HEK293 (cell line): ENCODE measurements around the gene RNF41.

ENCODE experiments used
- KLF10 ChIP-seq: fragments of 450-650 bp; IDR thresholded peaks from 2 replicates; pipeline ENCODE4 v1.5.1; 2018; ENCODE audit warnings: missing biosample characterization, mild to moderate bottlenecking, missing genetic modification characterization
- OVOL3 ChIP-seq: fragments of 450-650 bp; formaldehyde crosslinking; IDR thresholded peaks from 2 replicates; pipeline ENCODE4 v1.5.1; 2016; ENCODE audit warnings: missing biosample characterization, missing genetic modification characterization
- TSHZ1 ChIP-seq: fragments of 450-650 bp; formaldehyde crosslinking; IDR thresholded peaks from 2 replicates; pipeline ENCODE4 v1.5.1; 2016; ENCODE audit warnings: missing biosample characterization, missing genetic modification characterization, borderline replicate concordance
- WT1 ChIP-seq: fragments of 450-650 bp; formaldehyde crosslinking; IDR thresholded peaks from 2 replicates; pipeline ENCODE4 v1.5.1; 2016; ENCODE audit warnings: missing biosample characterization, missing genetic modification characterization
- ZBTB10 ChIP-seq: fragments of 450-650 bp; formaldehyde crosslinking; IDR thresholded peaks from 2 replicates; pipeline ENCODE4 v1.5.1; 2016; ENCODE audit warnings: missing biosample characterization, missing genetic modification characterization
- ZBTB17 ChIP-seq: fragments of 450-650 bp; formaldehyde crosslinking; IDR thresholded peaks from 2 replicates; pipeline ENCODE4 v1.5.1; 2016; ENCODE audit warnings: missing biosample characterization, missing genetic modification characterization
- ZBTB26 ChIP-seq: fragments of 450-650 bp; formaldehyde crosslinking; optimal IDR thresholded peaks from 2 replicates; pipeline ENCODE3; 2016; ENCODE audit warnings: missing biosample characterization, mild to moderate bottlenecking, missing genetic modification characterization
- ZBTB44 ChIP-seq: fragments of 450-650 bp; IDR thresholded peaks from 2 replicates; pipeline ENCODE4 v1.5.1; 2018; ENCODE audit warnings: missing biosample characterization, mild to moderate bottlenecking, missing genetic modification characterization
- ZBTB7A ChIP-seq: fragments of 450-650 bp; formaldehyde crosslinking; IDR thresholded peaks from 2 replicates; pipeline ENCODE4 v1.5.1; 2016; ENCODE audit warnings: low read depth, missing biosample characterization, missing genetic modification characterization
- ZFP37 ChIP-seq: fragments of 450-650 bp; formaldehyde crosslinking; IDR thresholded peaks from 2 replicates; pipeline ENCODE4 v1.5.1; 2016; ENCODE audit warnings: missing biosample characterization, missing genetic modification characterization
- ZNF112 ChIP-seq: fragments of 450-650 bp; formaldehyde crosslinking; IDR thresholded peaks from 2 replicates; pipeline ENCODE4 v1.5.0; 2017; ENCODE audit warnings: missing biosample characterization, missing genetic modification characterization
- ZNF114 ChIP-seq: fragments of 450-650 bp; formaldehyde crosslinking; IDR thresholded peaks from 2 replicates; pipeline ENCODE4 v1.5.0; 2017; ENCODE audit warnings: missing biosample characterization, missing genetic modification characterization
- ZNF133 ChIP-seq: fragments of 450-650 bp; formaldehyde crosslinking; IDR thresholded peaks from 2 replicates; pipeline ENCODE4 v1.5.1; 2016; ENCODE audit warnings: missing biosample characterization, missing genetic modification characterization
- ZNF140 ChIP-seq: fragments of 450-650 bp; formaldehyde crosslinking; IDR thresholded peaks from 2 replicates; pipeline ENCODE4 v1.5.1; 2016; ENCODE audit warnings: missing biosample characterization, missing genetic modification characterization
- ZNF157 ChIP-seq: fragments of 450-650 bp; formaldehyde crosslinking; IDR thresholded peaks from 2 replicates; pipeline ENCODE4 v1.5.1; 2016; ENCODE audit warnings: missing biosample characterization, missing genetic modification characterization
- ZNF221 ChIP-seq: fragments of 450-650 bp; formaldehyde crosslinking; IDR thresholded peaks from 2 replicates; pipeline ENCODE4 v1.5.1; 2017; ENCODE audit warnings: missing biosample characterization, missing genetic modification characterization, borderline replicate concordance
- ZNF423 ChIP-seq: fragments of 450-650 bp; formaldehyde crosslinking; IDR thresholded peaks from 2 replicates; pipeline ENCODE4 v1.5.1; 2016; ENCODE audit warnings: missing biosample characterization, missing genetic modification characterization
- ZNF544 ChIP-seq: fragments of 450-650 bp; formaldehyde crosslinking; IDR thresholded peaks from 2 replicates; pipeline ENCODE4 v1.5.0; 2017; ENCODE audit warnings: missing biosample characterization, missing genetic modification characterization
- ZNF548 ChIP-seq: fragments of 450-650 bp; formaldehyde crosslinking; IDR thresholded peaks from 2 replicates; pipeline ENCODE4 v1.5.1; 2016; ENCODE audit warnings: missing biosample characterization, missing genetic modification characterization
- ZNF555 ChIP-seq: fragments of 450-650 bp; formaldehyde crosslinking; conservative IDR thresholded peaks from 2 replicates; pipeline ENCODE4 v1.5.1; 2017; ENCODE audit warnings: missing biosample characterization, mild to moderate bottlenecking, missing genetic modification characterization, inconsistent platforms
- ZNF623 ChIP-seq: fragments of 450-650 bp; formaldehyde crosslinking; IDR thresholded peaks from 2 replicates; pipeline ENCODE4 v1.5.1; 2016; ENCODE audit warnings: missing biosample characterization, missing genetic modification characterization
- ZNF624 ChIP-seq: fragments of 450-650 bp; formaldehyde crosslinking; IDR thresholded peaks from 2 replicates; pipeline ENCODE4 v1.5.1; 2017; ENCODE audit warnings: missing biosample characterization, missing genetic modification characterization
- ZNF660 ChIP-seq: fragments of 450-650 bp; IDR thresholded peaks from 2 replicates; pipeline ENCODE4 v1.5.1; 2018; ENCODE audit warnings: missing biosample characterization, mild to moderate bottlenecking, missing genetic modification characterization
- ZNF692 ChIP-seq: fragments of 450-650 bp; formaldehyde crosslinking; IDR thresholded peaks from 2 replicates; pipeline ENCODE4 v1.5.1; 2016; ENCODE audit warnings: missing biosample characterization, missing genetic modification characterization
- ZNF837 ChIP-seq: fragments of 450-650 bp; formaldehyde crosslinking; IDR thresholded peaks from 2 replicates; pipeline ENCODE4 v1.5.1; 2016; ENCODE audit warnings: missing biosample characterization, missing genetic modification characterization
- TF ChIP-seq, protein P1 (sequence below): fragments of 450-650 bp; formaldehyde crosslinking; IDR thresholded peaks from 2 replicates; pipeline ENCODE4 v1.5.1; 2017; ENCODE audit warnings: missing biosample characterization, mild to moderate bottlenecking, missing genetic modification characterization, moderate library complexity

The RNF41 gene

GRCh38 chr12:56157201-56158028, 64.3 kb downstream of the RNF41 start (continued):
- TF ChIP-seq, protein P1, sequence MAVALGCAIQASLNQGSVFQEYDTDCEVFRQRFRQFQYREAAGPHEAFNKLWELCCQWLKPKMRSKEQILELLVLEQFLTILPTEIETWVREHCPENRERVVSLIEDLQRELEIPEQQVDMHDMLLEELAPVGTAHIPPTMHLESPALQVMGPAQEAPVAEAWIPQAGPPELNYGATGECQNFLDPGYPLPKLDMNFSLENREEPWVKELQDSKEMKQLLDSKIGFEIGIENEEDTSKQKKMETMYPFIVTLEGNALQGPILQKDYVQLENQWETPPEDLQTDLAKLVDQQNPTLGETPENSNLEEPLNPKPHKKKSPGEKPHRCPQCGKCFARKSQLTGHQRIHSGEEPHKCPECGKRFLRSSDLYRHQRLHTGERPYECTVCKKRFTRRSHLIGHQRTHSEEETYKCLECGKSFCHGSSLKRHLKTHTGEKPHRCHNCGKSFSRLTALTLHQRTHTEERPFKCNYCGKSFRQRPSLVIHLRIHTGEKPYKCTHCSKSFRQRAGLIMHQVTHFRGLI = 0 out of 2 replicates have a peak, but pooled peaks have one; percentile 35
- peak; percentile 15 for TF ChIP-seq ZNF692 (tag by site-specific recombination)
- TF ChIP-seq ZNF423 (tag by site-specific recombination) = no peak
- TF ChIP-seq ZNF221 (tag by site-specific recombination) = no peak
- no peak for TF ChIP-seq ZNF140 (tag by site-specific recombination)
- TF ChIP-seq ZBTB7A (tag by site-specific recombination) = no peak; the same call in 1 of the 2 replicates
- no peak for TF ChIP-seq ZNF544 (tag by site-specific recombination)
- TF ChIP-seq ZNF623 (tag by site-specific recombination) = no peak
- TF ChIP-seq ZBTB44 (tag by site-specific recombination) = no peak
- no peak for TF ChIP-seq ZNF114 (tag by site-specific recombination)
- TF ChIP-seq OVOL3 (tag by site-specific recombination) = no peak
- TF ChIP-seq ZBTB10 = no peak
- TF ChIP-seq ZBTB26 (tag by site-specific recombination) = peak; percentile 12
- TF ChIP-seq KLF10 (tag by site-specific recombination) = no peak
- TF ChIP-seq ZFP37 (tag by site-specific recombination) = peak; percentile 35; the same call in 1 of the 2 replicates
- no peak for TF ChIP-seq ZNF157 (tag by site-specific recombination)
- no peak for TF ChIP-seq ZNF837
- TF ChIP-seq ZNF548 (tag by site-specific recombination) = no peak
- TF ChIP-seq WT1 (tag by site-specific recombination) = no peak; the same call in 1 of the 2 replicates
- 0 out of 2 replicates have a peak, but pooled peaks have one; percentile 50 for TF ChIP-seq ZNF624 (tag by site-specific recombination)
- peak; percentile 19 for TF ChIP-seq ZNF660
- no peak for TF ChIP-seq TSHZ1 (tag by site-specific recombination)
- TF ChIP-seq ZNF133 (tag by site-specific recombination) = no peak
- TF ChIP-seq ZBTB17 = peak; percentile 79
- TF ChIP-seq ZNF555 (tag by site-specific recombination) = no peak
- TF ChIP-seq ZNF112 (tag by site-specific recombination) = no peak
